Sigmoid colon (tissue), 7 donors: ENCODE measurements around the gene GUCY2C. TPM values are rescaled to one million over a fixed set of nuclear protein-coding genes. Genes with fewer than 3 reads are reported as not detected.

Source experiments
- DNase-seq: peaks from one replicate; pipeline ENCODE4 v3.0.0-alpha.2; 2019
- H3K27ac ChIP-seq, 4 donors: fragments of 200-600 bp; sonication (generic); one replicate each; pipeline ENCODE4 v1.5.1; 2016 to 2019; ENCODE audit warnings: mild to moderate bottlenecking in 1 of 4
- H3K27me3 ChIP-seq, 3 donors: fragments of 200-600 bp; sonication (generic); one replicate each; pipeline ENCODE4 v1.5.1; 2019; ENCODE audit warnings: mild to moderate bottlenecking in 1 of 3
- H3K36me3 ChIP-seq, 4 donors: fragments of 200-600 bp; sonication (generic); one replicate each; pipeline ENCODE4 v1.5.1; 2016 to 2019
- H3K4me1 ChIP-seq, 4 donors: fragments of 200-600 bp; sonication (generic); one replicate each; pipeline ENCODE4 v1.5.1; 2017 to 2019
- H3K4me3 ChIP-seq, 4 donors: fragments of 200-600 bp; sonication (generic); one replicate each; pipeline ENCODE4 v1.5.1; 2017 to 2019; ENCODE audit warnings: mild to moderate bottlenecking in 2 of 4, moderate library complexity in 1 of 4
- H3K9me3 ChIP-seq, 4 donors: fragments of 200-600 bp in 3 of 4; sonication (generic) in 3 of 4; one replicate each; pipeline versions ENCODE4 v1.5.1 to v1.6.1; 2013 to 2019
- EP300 ChIP-seq, 4 donors: sonication (generic); formaldehyde crosslinking; IDR thresholded peaks; one replicate each; pipeline ENCODE4 v1.6.1; 2017; ENCODE audit warnings: antibody characterized with exemption in 4 of 4
- POLR2A ChIP-seq, 2 donors: fragments of 450-650 bp; IDR thresholded peaks; one replicate each; pipeline ENCODE4 v1.6.1; 2016; ENCODE audit warnings: antibody characterized with exemption in 2 of 2, mild to moderate bottlenecking in 2 of 2, moderate library complexity in 2 of 2
- POLR2AphosphoS5 ChIP-seq, 4 donors: sonication (generic); formaldehyde crosslinking; IDR thresholded peaks; one replicate each; pipeline ENCODE4 v1.6.1; 2017; ENCODE audit warnings: antibody characterized with exemption in 4 of 4
- WGBS, 2 donors: extraction: QIAGEN DNeasy Blood & Tissue Kit; methylation state at CpG; one replicate each; pipeline ENCODE4 v1.1.7; 2013; 5-methylcytosine and 5-hydroxymethylcytosine counted together
- intact Hi-C: fragments of 100-400 bp; cut with DNase I; formaldehyde crosslinking; loops from one replicate; pipeline ENCODE4 v1.15.1; 2023
- polyA plus RNA-seq, 3 donors: library from polyadenylated mRNA; stranded (reverse); fragments of 200-250 nt; gene quantifications; one replicate each; pipeline ENCODE4 v1.2.3, GENCODE V29; 2013
- total RNA-seq, 4 donors: library from RNA; depleted of rRNA; stranded (reverse); fragments of >200 nt; gene quantifications; one replicate each; pipeline ENCODE4 v1.1.0, GENCODE V29; 2016
- TF ChIP-seq, protein P1 (sequence below), 4 experiments: fragments of 450-650 bp in 3 of 4; fragments of 200-600 bp in 1 of 4; IDR thresholded peaks; one replicate each; pipeline ENCODE4 v1.5.1; 2016 to 2019; ENCODE audit warnings: antibody characterized with exemption in 4 of 4, mild to moderate bottlenecking in 3 of 4, moderate library complexity in 2 of 4
- donor health status: healthy with polysubstance abuse.
- donor health status: Bipolar disorder and iron deficiency.
- donor health status: healthy.

GUCY2C gene
- total and polyA plus RNA-seq, 7 donors, result 0.55 to 26.9 (median 8.7) TPM; not detected in 3

DNA sequence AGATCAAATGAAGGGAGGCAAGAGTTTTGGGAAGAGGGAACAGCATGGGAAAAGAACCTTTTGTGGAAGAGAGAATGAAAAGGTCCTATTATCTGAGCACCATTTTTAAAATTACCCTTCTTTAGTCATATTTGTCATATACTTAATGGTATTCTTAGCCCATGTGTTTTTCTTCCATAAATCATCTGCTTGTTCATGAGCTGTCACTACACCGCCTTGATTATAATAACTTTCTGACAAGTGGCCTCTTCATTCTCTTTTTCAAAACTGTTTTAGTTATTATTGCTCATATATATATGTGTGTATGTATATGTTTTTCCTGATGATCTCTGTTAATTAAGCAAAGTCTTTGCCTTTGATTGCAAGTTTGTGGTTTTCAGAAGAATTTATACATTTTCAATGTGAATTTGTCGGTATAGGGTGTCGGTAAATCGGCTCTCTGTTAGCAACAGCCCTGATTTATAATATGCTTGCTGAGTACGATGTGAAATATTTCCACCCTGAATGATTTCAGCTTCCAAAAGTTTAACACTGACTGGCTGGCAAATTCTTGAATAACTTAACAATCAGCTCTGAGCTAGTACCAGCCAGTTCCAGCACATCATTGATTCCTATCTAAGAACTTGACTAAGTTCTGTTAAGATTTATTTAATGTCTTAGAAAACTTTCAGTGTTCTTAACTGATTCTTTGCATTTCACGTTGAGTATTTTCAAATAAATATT, 49.2 kb downstream of the GUCY2C start:
- Histone ChIP-seq H3K4me1 (no peaks in the 10 kb centered on the region), H3K9me3 (no peaks in the 10 kb centered on the region), H3K4me3 (no peak overlapping the region), H3K36me3 (no peaks in the 10 kb centered on the region), H3K27ac (no peak overlapping the region), H3K27me3 (no peaks in the 10 kb centered on the region)
- DNase-seq, result no peak
- WGBS, 2 donors, result 90 to 96% methylated on average over 6 of the region's 6 CpGs
- intact Hi-C loops, result no loop called here
- TF ChIP-seq EP300 (IDR thresholded peaks at IDR 0.05) (no peak), POLR2A (IDR thresholded peaks at IDR 0.05) (no peak), POLR2AphosphoS5 (IDR thresholded peaks at IDR 0.05) (no peak)
- TF ChIP-seq, protein P1, sequence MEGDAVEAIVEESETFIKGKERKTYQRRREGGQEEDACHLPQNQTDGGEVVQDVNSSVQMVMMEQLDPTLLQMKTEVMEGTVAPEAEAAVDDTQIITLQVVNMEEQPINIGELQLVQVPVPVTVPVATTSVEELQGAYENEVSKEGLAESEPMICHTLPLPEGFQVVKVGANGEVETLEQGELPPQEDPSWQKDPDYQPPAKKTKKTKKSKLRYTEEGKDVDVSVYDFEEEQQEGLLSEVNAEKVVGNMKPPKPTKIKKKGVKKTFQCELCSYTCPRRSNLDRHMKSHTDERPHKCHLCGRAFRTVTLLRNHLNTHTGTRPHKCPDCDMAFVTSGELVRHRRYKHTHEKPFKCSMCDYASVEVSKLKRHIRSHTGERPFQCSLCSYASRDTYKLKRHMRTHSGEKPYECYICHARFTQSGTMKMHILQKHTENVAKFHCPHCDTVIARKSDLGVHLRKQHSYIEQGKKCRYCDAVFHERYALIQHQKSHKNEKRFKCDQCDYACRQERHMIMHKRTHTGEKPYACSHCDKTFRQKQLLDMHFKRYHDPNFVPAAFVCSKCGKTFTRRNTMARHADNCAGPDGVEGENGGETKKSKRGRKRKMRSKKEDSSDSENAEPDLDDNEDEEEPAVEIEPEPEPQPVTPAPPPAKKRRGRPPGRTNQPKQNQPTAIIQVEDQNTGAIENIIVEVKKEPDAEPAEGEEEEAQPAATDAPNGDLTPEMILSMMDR (IDR thresholded peaks at IDR 0.05), result no peak

DNA sequence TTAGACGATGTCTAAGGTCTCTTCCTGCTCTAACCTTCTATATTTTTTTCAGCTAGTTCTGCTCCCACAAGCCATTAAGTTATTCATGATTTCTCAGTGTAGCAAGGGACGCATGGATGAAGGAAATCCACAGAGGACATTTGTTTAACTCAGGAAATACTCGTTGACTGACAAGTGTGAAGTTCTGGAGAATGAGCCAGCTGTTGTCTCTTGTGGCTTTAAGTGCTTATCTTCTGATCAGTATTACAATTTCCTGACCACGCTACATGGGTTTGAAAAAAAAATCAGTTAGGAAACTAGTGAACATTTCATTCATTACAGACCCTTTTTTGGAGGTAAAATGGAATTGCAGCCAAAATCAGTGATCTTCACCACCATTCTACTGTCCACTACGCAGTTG, 53.1 kb downstream of the GUCY2C start:
- Histone ChIP-seq H3K4me3 (no peak overlapping the region), H3K36me3 (no peaks in the 10 kb centered on the region), H3K9me3 (no peaks in the 10 kb centered on the region), H3K4me1 (no peaks in the 10 kb centered on the region), H3K27me3 (no peaks in the 10 kb centered on the region), H3K27ac (no peak overlapping the region)
- DNase-seq, result no peak
- WGBS, 2 donors, result 41 to 71% methylated on average over 5 of the region's 5 CpGs
- TF ChIP-seq POLR2A (IDR thresholded peaks at IDR 0.05), result no peak
- TF ChIP-seq, protein P1 (IDR thresholded peaks at IDR 0.05), result no peak
- no peak for TF ChIP-seq POLR2AphosphoS5 (IDR thresholded peaks at IDR 0.05)
- TF ChIP-seq EP300 (IDR thresholded peaks at IDR 0.05), result no peak
- intact Hi-C loops, result no loop called here

DNA sequence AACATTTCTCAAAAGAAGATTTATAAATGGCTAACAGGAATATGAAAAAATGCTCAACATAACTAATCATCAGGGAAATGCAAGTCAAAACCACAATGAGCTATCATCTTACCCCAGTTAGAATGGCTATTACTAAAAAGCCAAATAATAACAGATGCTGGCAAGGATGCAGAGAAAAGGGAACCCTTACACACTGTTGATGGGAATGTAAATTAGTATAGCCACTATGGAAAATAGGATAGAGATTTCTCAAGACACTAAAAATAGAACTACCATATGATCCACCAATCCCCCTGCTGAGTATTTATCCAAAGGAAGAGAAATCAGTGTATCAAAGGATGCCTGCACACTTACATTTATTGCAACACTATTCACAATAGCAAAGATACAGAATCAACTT, 58.3 kb downstream of the GUCY2C start:
- no peak overlapping the region for H3K4me3 ChIP-seq
- intact Hi-C loops, result loop anchor here (10.0 kb wide), 1 partner anchor 357 kb away; no protein-coding TSS in a partner anchor
- TF ChIP-seq EP300 (IDR thresholded peaks at IDR 0.05) (no peak), POLR2AphosphoS5 (IDR thresholded peaks at IDR 0.05) (no peak), POLR2A (IDR thresholded peaks at IDR 0.05) (no peak)
- TF ChIP-seq, protein P1 (IDR thresholded peaks at IDR 0.05), result no peak
- no peaks in the 10 kb centered on the region for H3K4me1 ChIP-seq
- H3K9me3 ChIP-seq, result peaks cover 0 to 6% (median 3%) of the 10 kb centered on the region in 4 donors
- no peak overlapping the region for H3K27ac ChIP-seq
- no peak for DNase-seq
- no peaks in the 10 kb centered on the region for H3K36me3 ChIP-seq
- H3K27me3 ChIP-seq, result no peaks in the 10 kb centered on the region

DNA sequence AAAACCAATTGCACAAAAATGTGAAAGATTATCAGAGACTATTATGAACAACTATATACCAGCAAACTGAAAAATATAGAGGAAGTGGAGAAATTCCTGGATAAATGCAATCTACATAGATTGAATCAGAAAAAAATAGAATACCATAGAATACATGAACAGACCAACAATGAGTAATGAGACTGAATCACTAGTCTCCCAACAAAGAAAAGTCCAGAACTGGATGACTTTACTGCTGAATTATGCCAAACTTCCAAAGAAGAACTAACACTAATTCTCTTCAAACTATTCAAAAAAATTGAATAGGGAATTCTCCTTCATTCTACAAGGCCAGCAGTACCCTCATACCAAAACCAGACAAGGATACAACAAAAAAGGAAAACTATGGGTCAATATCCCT, 60.6 kb downstream of the GUCY2C start:
- no peak overlapping the region for H3K4me3 ChIP-seq
- DNase-seq, result no peak
- peaks cover 0 to 6% (median 3%) of the 10 kb centered on the region in 4 donors for H3K9me3 ChIP-seq
- no peaks in the 10 kb centered on the region for H3K27me3 ChIP-seq
- no peak for TF ChIP-seq POLR2AphosphoS5 (IDR thresholded peaks at IDR 0.05)
- no peak for TF ChIP-seq POLR2A (IDR thresholded peaks at IDR 0.05)
- TF ChIP-seq, protein P1 (IDR thresholded peaks at IDR 0.05), result no peak
- no peak for TF ChIP-seq EP300 (IDR thresholded peaks at IDR 0.05)
- no peaks in the 10 kb centered on the region for H3K36me3 ChIP-seq
- H3K27ac ChIP-seq, result no peak overlapping the region
- no peaks in the 10 kb centered on the region for H3K4me1 ChIP-seq
- intact Hi-C loops, result loop anchor here (10.0 kb wide), 1 partner anchor 359 kb away; no protein-coding TSS in a partner anchor
